Testis (tissue), 3 donors: ENCODE results near the gene FIGN. TPM values are rescaled to one million over a fixed set of nuclear protein-coding genes. Genes with fewer than 3 reads are reported as not detected.

Experiments used
- DNase-seq: peaks from one replicate; pipeline ENCODE4 v3.0.0-alpha.2; 2019
- H3K27ac ChIP-seq, 2 donors: fragments of 200-600 bp; sonication (generic); one replicate each; pipeline ENCODE4 v1.5.1; 2019
- H3K27me3 ChIP-seq: fragments of 200-600 bp; sonication (generic); one replicate; pipeline ENCODE4 v1.5.1; 2019
- H3K36me3 ChIP-seq: fragments of 200-600 bp; sonication (generic); one replicate; pipeline ENCODE4 v1.5.1; 2017; ENCODE audit warnings: low read depth; ENCODE audit errors: missing control alignments
- H3K4me1 ChIP-seq: fragments of 200-600 bp; sonication (generic); one replicate; pipeline ENCODE4 v1.5.1; 2019
- H3K4me3 ChIP-seq, 2 donors: fragments of 200-600 bp; sonication (generic); one replicate each; pipeline ENCODE4 v1.5.1; 2017 to 2019
- H3K9me3 ChIP-seq: fragments of 200-600 bp; sonication (generic); one replicate; pipeline ENCODE4 v1.5.1; 2017
- POLR2A ChIP-seq: fragments of 450-650 bp; IDR thresholded peaks from one replicate; pipeline ENCODE4 v1.6.1; 2017; ENCODE audit warnings: antibody characterized with exemption, mild to moderate bottlenecking, moderate library complexity
- WGBS, 2 donors: methylation state at CpG; one replicate each; pipeline ENCODE4 v1.1.5; 2018; 5-methylcytosine and 5-hydroxymethylcytosine counted together
- intact Hi-C: fragments of 100-400 bp; cut with DNase I; formaldehyde crosslinking; loops from one replicate; pipeline ENCODE4 v1.15.1; 2023; ENCODE audit warnings: low total_unique reads
- polyA plus RNA-seq: library from polyadenylated mRNA; stranded (reverse); fragments of 350-450 nt; fragmentation: Illumina TruSeq; extraction: RNeasy Lipid Tissue Mini Kit (QIAGEN cat#74804); gene quantifications from one replicate; pipeline ENCODE4 v1.2.3, GENCODE V29; 2014; ENCODE audit warnings: low read depth, low replicate concordance; ENCODE audit not compliant: insufficient read depth
- total RNA-seq, 2 donors: library from RNA; depleted of rRNA; stranded (reverse); fragments of >200 nt; gene quantifications; one replicate each; pipeline ENCODE4 v1.2.3, GENCODE V29; 2016
- TF ChIP-seq, protein P1 (sequence below), 3 experiments: fragments of 450-650 bp in 2 of 3; fragments of 200-600 bp in 1 of 3; sonication (generic) in 1 of 3; IDR thresholded peaks; one replicate each; pipeline ENCODE4 v1.5.1; 2016 to 2019; ENCODE audit warnings: antibody characterized with exemption in 3 of 3, mild to moderate bottlenecking in 2 of 3, moderate library complexity in 1 of 3

Gene FIGN
- total and polyA plus RNA-seq, 3 donors from 2014 or later = 3.5 to 3.9 (median 3.6) TPM

GRCh38 chr2:163655667-163656066 is 80.1 kb downstream of the FIGN start:
- H3K9me3 ChIP-seq = no peaks in the 10 kb centered on the region
- no peaks in the 10 kb centered on the region for H3K27me3 ChIP-seq
- H3K36me3 ChIP-seq = no peaks in the 10 kb centered on the region
- intact Hi-C loops = no loop called here
- no peak overlapping the region for H3K27ac ChIP-seq
- no peak for DNase-seq
- TF ChIP-seq POLR2A = no peak
- TF ChIP-seq, protein P1, sequence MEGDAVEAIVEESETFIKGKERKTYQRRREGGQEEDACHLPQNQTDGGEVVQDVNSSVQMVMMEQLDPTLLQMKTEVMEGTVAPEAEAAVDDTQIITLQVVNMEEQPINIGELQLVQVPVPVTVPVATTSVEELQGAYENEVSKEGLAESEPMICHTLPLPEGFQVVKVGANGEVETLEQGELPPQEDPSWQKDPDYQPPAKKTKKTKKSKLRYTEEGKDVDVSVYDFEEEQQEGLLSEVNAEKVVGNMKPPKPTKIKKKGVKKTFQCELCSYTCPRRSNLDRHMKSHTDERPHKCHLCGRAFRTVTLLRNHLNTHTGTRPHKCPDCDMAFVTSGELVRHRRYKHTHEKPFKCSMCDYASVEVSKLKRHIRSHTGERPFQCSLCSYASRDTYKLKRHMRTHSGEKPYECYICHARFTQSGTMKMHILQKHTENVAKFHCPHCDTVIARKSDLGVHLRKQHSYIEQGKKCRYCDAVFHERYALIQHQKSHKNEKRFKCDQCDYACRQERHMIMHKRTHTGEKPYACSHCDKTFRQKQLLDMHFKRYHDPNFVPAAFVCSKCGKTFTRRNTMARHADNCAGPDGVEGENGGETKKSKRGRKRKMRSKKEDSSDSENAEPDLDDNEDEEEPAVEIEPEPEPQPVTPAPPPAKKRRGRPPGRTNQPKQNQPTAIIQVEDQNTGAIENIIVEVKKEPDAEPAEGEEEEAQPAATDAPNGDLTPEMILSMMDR (IDR thresholded peaks at IDR 0.05) = no peak
- no peak overlapping the region for H3K4me3 ChIP-seq
- WGBS, 2 donors = 85 to 88% methylated on average over 2 of the region's 2 CpGs
- no peaks in the 10 kb centered on the region for H3K4me1 ChIP-seq

DNA sequence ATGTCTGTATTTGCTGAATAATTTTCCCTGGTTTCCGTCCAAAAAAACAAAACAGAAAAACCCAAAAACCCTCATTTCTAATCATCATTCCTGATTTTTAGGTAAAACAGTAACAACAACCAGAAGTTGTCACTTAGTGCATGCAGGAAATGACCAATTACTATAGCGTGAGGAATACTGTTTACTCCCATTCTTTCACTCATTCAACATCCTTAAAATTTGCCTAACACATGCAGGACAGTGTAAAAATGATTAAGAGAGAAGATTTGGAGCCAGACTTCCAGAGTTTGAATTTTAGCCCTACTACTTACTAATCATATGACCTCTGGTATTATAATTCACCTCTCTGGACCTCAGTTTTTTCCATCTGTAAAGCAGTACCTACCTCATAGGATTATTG is 83.1 kb downstream of the FIGN start:
- WGBS, 2 donors = 86 to 92% methylated on average over 2 of the region's 2 CpGs
- TF ChIP-seq, protein P1 (IDR thresholded peaks at IDR 0.05) = no peak
- TF ChIP-seq POLR2A = no peak
- Histone ChIP-seq H3K4me1 (no peaks in the 10 kb centered on the region), H3K27me3 (no peaks in the 10 kb centered on the region), H3K9me3 (no peaks in the 10 kb centered on the region), H3K36me3 (no peaks in the 10 kb centered on the region), H3K4me3 (no peak overlapping the region), H3K27ac (no peak overlapping the region)
- intact Hi-C loops = no loop called here
- DNase-seq = no peak

GRCh38 chr2:163649080-163649479 is 86.7 kb downstream of the FIGN start:
- intact Hi-C loops = no loop called here
- Histone ChIP-seq H3K4me3 (no peak overlapping the region), H3K36me3 (no peaks in the 10 kb centered on the region), H3K9me3 (no peaks in the 10 kb centered on the region), H3K27me3 (no peaks in the 10 kb centered on the region), H3K27ac (no peak overlapping the region), H3K4me1 (no peaks in the 10 kb centered on the region)
- DNase-seq = no peak
- 94 to 95% methylated on average over 1 of the region's 1 CpG for whole genome bisulfite sequencing, 2 donors
- TF ChIP-seq, protein P1 (IDR thresholded peaks at IDR 0.05) = no peak
- no peak for TF ChIP-seq POLR2A

DNA sequence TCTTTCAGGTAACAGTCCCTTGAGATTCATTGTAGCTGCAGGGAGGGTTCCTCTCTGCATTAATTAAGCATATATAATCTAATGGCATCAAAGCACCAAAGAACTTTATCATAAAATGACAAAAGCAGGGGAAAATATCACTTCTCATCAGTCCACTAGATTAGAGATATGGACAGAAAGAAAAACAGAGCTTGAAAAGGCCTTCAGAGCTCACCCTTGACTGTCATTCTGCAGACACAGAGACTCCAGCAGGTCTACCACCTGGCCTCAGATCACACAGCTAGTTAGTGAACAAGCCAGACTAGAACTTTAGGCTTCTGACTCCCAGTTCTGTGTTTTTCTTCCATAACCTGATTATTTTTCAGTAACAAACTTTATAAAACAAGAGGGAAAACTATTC is 88.5 kb downstream of the FIGN start:
- TF ChIP-seq, protein P1 (IDR thresholded peaks at IDR 0.05) = no peak
- no peak for TF ChIP-seq POLR2A
- H3K4me3 ChIP-seq = no peak overlapping the region
- no peaks in the 10 kb centered on the region for H3K36me3 ChIP-seq
- H3K4me1 ChIP-seq = no peaks in the 10 kb centered on the region
- no peak for DNase-seq
- H3K27ac ChIP-seq = no peak overlapping the region
- H3K27me3 ChIP-seq = no peaks in the 10 kb centered on the region
- intact Hi-C loops = no loop called here
- H3K9me3 ChIP-seq = no peaks in the 10 kb centered on the region

DNA sequence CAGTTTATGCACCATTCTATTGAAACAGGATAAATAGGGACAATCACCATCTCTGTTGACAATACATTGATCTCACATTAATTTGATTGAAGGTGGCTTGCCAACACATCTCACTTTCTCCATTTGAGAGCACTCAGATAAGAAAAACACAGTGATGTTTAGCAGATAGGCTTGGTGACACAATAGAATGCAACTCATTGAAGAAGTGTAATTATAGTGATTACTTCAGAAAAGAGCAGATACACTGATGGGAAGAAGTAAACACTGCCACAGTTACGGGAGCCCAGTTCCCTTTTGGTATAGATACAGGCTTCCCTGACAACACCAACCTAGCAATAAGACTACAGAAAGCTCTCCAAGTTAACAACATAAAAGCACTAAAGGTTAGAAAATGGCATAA is 89.1 kb downstream of the FIGN start:
- H3K4me1 ChIP-seq = no peaks in the 10 kb centered on the region
- H3K27ac ChIP-seq = no peak overlapping the region
- H3K9me3 ChIP-seq = no peaks in the 10 kb centered on the region
- no peaks in the 10 kb centered on the region for H3K36me3 ChIP-seq
- H3K27me3 ChIP-seq = no peaks in the 10 kb centered on the region
- intact Hi-C loops = no loop called here
- H3K4me3 ChIP-seq = no peak overlapping the region
- 81 to 87% methylated on average over 1 of the region's 1 CpG for WGBS, 2 donors
- TF ChIP-seq, protein P1 (IDR thresholded peaks at IDR 0.05) = no peak
- TF ChIP-seq POLR2A = no peak
- DNase-seq = no peak
